NB4 (cell line): ENCODE data around the gene M1AP.
A peak's percentile ranks its signal among the peaks of the same experiment; 100 is the strongest.

ENCODE experiments used
- DNase-seq: peaks from one replicate; pipeline ENCODE4 v3.0.0; 2010; ENCODE audit warnings: low read depth
- H3K4me3 ChIP-seq: one replicate; pipeline ENCODE4 v1.5.1; 2011; ENCODE audit warnings: mild to moderate bottlenecking, low read depth, low read length, moderate library complexity
- CTCF ChIP-seq: IDR thresholded peaks from one replicate; pipeline ENCODE4 v1.5.1; 2012; ENCODE audit warnings: low read depth, low read length
- MAX ChIP-seq: IDR thresholded peaks from 2 replicates; pipeline ENCODE4 v1.6.1; 2011; ENCODE audit warnings: low read depth, low read length
- MYC ChIP-seq: IDR thresholded peaks from 2 replicates; pipeline ENCODE4 v1.6.1; 2011; ENCODE audit warnings: low read depth, low read length
- POLR2A ChIP-seq: IDR thresholded peaks from 2 replicates; pipeline ENCODE4 v1.6.1; 2011; ENCODE audit warnings: mild to moderate bottlenecking; ENCODE audit not compliant: insufficient read length; ENCODE audit errors: extremely low read depth

M1AP gene

GRCh38 chr2:74679615-74680014, 31.5 kb upstream of the M1AP start:
- H3K4me3 ChIP-seq: no peak overlapping the region
- TF ChIP-seq MYC: no peak
- no peak for TF ChIP-seq POLR2A
- no peak for TF ChIP-seq CTCF
- TF ChIP-seq MAX: no peak
- DNase-seq: no peak

GRCh38 chr2:74676331-74676730, 28.2 kb upstream of the M1AP start:
- H3K4me3 ChIP-seq: no peak overlapping the region
- no peak for DNase-seq
- no peak for TF ChIP-seq POLR2A
- TF ChIP-seq CTCF: no peak
- no peak for TF ChIP-seq MAX
- TF ChIP-seq MYC: no peak

GRCh38 chr2:74675090-74675489, 27.0 kb upstream of the M1AP start:
- DNase-seq: no peak
- TF ChIP-seq CTCF (peak; percentile 9), MYC (no peak)
- no peak overlapping the region for H3K4me3 ChIP-seq

- DNase-seq: no peak
- H3K4me3 ChIP-seq: no peak overlapping the region
- TF ChIP-seq MAX (no peak), CTCF (no peak), POLR2A (no peak), MYC (no peak)
These were observed 25.8 kb upstream of the M1AP start for GRCh38 chr2:74673826-74674528.

- H3K4me3 ChIP-seq: no peak overlapping the region
- TF ChIP-seq CTCF (no peak), MAX (no peak), MYC (no peak), POLR2A (no peak)
- DNase-seq: no peak
These were observed 23.3 kb upstream of the M1AP start for GRCh38 chr2:74671479-74671878.

- no peak overlapping the region for H3K4me3 ChIP-seq
- no peak for TF ChIP-seq POLR2A
- no peak for TF ChIP-seq CTCF
- TF ChIP-seq MYC: no peak
- no peak for TF ChIP-seq MAX
- no peak for DNase-seq
These were observed 22.1 kb upstream of the M1AP start for GRCh38 chr2:74670263-74670662.
